Stimulated activated CD8-positive, alpha-beta memory T cell treated with anti-CD3 and anti-CD28 coated beads, Interleukin-12 subunit alpha, Interleukin-12 subunit beta, amount 100 ng/mL, for 1 hour (primary cell): Measurements from ENCODE around the gene USP40.

ENCODE experiments used
- DNase-seq: peaks from one replicate; pipeline ENCODE4 v3.0.0-alpha.2; 2020; ENCODE audit warnings: low read depth

Gene USP40

GRCh38 chr2:233458826-233459225 is 107.8 kb downstream of the USP40 start:
- no peak for DNase-seq

- DNase-seq = no peak
Observed at GRCh38 chr2:233458031-233458610, 108.5 kb downstream of the USP40 start.

GRCh38 chr2:233457356-233457755 is 109.2 kb downstream of the USP40 start:
- no peak for DNase-seq

DNA sequence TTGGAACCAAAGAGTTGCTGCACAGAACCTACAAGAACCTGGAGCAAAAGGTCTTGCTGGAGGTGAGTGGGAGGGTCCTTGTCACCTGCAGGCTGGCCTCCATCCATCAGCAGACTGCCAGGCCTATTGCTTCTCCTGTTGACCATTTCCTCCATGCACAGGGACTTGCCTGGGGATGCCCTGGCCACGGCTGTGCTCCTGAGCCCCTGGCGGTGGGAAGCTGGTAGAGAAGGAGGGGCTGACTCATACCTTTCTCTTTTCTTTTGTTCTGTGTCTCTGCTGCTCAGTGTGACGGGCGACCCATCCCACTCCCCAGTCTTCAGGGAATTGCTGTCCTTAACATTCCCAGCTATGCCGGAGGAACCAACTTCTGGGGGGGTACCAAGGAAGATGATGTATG is 109.6 kb downstream of the USP40 start:
- DNase-seq = no peak

DNA sequence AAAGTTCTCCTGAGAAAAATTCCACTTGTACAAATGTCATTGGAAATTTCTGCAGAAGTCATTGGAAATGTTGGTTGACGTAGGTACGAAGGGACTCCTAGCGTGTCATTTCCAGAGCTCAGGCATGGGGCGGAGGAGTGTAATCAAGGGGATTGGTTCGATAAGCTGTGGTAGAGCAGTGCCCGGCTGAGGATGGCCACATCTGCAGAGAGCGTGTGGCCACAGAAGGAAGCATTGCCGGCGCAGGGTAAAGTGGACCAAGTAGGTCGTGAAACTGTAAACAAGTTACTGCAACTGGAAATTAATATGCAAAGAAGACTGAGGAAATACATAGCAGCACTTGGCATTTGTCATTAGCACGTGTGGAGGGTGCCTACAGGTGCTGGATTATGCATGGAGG is 110.5 kb downstream of the USP40 start:
- DNase-seq = no peak

- DNase-seq = no peak
Observed at GRCh38 chr2:233455491-233455890, 111.1 kb downstream of the USP40 start.

DNA sequence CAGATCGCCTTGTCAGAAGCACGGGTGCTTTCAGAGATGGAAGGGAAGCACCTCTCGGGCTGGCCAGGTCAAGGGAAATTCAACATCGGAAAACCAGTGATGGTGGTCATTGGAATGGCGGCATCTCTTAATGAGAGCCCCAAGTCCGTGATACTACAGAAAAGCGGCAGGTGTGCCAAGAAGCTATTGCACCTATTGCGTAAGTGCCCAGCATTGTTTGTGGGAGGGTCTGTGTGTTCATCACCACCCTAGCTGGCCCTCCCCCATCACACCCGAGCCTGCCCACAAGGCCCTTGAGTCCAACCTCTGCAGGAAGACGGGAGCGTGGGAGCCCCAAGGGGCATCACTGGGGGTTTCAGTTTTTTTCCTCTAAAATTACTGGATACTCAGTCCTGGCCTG is 111.6 kb downstream of the USP40 start:
- DNase-seq = no peak

DNA sequence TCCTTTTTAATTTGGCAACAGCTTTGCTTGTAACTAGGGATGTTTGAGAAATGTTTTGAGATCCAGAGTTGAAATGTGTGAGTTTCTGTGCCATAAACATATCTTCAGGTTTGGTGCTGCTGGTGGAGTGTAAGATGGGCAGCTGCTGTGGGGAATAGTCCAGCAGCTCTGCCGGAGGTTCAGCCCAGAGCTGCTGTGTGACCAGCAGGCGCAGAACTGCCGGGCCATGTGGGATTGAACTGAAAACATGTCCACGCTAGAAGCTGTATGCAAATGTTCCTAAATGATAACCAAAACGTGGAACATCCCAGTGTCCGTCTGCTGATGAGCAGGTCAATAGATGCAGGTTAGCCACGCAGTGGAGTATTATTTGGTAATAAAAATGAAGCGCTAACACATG is 112.7 kb downstream of the USP40 start:
- no peak for DNase-seq

GRCh38 chr2:233453111-233453915 is 113.3 kb downstream of the USP40 start:
- no peak for DNase-seq

DNA sequence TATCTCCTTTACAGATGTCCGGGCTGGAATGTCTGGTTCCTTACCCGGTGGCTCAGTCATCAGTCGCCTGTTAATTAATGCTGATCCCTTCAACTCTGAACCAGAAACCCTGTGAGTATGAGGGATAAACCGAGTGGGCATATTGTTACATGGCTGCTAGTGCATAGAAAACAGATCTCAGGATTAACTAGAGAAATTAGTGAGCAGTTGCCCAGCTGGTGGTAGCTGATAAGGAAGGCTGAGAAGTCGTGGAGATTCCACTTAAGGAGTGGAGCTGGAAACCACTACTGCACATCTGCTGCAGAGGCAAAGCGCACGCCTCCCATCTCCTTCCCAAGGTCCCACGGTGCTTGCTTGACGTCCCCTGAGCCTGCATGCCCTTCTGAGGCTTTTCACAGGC is 114.6 kb downstream of the USP40 start:
- DNase-seq = no peak

- no peak for DNase-seq
Observed at GRCh38 chr2:233450864-233451575, 115.6 kb downstream of the USP40 start.

GRCh38 chr2:233449921-233450863 is 116.4 kb downstream of the USP40 start:
- DNase-seq = no peak

GRCh38 chr2:233449081-233449901 is 117.3 kb downstream of the USP40 start:
- DNase-seq = no peak

DNA sequence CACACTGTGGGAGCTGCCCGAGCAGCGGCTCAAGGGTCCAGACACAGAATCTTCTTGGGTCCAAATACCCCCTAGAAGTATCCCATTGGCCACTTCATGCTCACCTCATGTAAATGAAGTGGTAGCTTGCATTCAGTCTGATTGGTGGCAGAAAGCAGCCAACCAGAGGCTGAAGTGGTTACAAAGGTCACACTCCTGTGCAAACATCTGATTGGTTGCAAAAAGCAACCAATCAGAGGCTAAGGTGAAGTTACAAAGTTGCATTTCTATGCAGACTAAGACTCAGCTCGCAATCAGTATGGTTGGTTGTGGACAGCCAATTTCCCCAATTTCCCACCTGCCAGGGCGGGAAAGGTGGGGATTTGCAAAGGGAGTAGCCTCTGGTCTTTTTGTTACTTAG is 118.0 kb downstream of the USP40 start:
- DNase-seq = no peak

GRCh38 chr2:233448220-233448559 is 118.4 kb downstream of the USP40 start:
- no peak for DNase-seq

- no peak for DNase-seq
Observed at GRCh38 chr2:233447506-233448219, 118.9 kb downstream of the USP40 start.

GRCh38 chr2:233446606-233447305 is 119.8 kb downstream of the USP40 start:
- no peak for DNase-seq

- DNase-seq = no peak
Observed at GRCh38 chr2:233446121-233446520, 120.5 kb downstream of the USP40 start.

GRCh38 chr2:233445152-233445830 is 121.3 kb downstream of the USP40 start:
- no peak for DNase-seq
